NCI-H345 treated with DMSO at 0.1 percent for 48 hours (cell line): ENCODE measurements around the gene ZBED4.

ENCODE experiments used
- DNase-seq: peaks from one replicate; lab custom pipeline; 2025; ENCODE audit not compliant: unreplicated experiment; lab: John Stamatoyannopoulos, UW

Gene ZBED4

DNA sequence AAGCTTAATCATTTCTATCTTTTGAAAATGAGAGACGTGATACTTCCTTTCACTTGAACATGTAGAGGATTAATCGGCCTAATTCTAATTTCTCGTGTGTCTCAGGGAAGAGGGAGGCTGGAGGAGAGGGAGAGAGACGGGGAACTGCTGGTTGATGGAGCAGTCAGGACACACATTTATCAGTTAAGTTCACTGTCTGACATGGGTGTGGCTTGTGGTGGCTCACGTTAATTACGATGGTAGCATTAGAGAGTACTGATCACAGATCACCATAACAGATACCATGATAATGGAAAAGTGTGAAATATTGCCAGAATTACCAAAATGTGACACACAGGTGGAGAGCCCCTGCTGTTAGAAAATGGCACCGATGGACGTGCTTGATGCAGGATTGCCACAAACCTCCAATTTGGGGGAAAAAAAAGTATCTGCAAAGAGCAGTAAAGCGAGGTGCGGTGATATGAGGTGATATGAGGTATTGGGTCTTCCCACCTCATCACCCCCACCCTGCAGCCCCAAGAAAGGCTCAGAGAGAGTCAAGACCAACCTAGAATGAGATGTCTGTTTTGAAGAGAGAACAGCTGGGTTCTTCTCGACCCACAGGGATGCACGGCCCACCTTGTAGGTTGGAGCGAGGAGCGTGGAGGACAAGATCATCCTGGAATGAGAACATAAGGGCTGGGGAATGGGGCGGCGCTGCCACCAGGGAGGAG, 19.7 kb downstream of the ZBED4 start:
- no peak for DNase-seq

DNA sequence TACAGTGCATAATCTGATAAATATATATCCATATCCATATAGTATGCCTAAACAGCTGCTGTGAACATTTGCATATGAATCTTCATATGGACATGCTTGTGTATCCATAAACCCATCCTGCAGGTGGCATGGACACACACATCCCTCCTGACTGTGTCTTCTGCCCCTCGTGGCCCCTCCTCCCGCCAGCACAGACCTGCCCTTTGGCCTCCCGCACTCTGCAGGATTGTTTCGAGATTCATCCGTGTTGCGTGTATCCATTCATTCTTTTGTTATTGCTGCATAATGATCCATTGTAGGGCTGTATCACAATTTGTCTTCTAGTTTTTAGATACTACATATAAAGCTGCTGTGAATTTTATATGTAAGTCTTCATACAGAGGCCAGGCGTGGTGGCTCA, 24.0 kb downstream of the ZBED4 start:
- no peak for DNase-seq

DNA sequence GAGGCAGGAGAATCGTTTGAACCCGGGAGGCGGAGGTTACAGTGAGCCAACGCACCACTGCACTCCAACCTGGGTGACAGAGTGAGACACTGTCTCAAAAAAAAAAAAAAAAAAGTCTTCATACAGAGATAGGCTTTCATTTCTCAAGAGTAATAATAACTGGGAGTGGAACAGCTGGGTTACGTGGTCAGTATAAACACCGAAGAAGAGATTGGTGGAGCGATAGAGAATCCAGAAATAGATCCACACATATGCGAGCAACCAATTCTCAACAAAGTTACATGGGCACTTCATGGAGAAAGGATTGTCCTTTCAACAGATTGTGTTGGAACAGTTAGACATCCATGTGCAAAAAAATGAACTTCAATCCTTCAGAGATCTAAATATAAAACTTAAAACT, 24.6 kb downstream of the ZBED4 start:
- DNase-seq, result no peak

DNA sequence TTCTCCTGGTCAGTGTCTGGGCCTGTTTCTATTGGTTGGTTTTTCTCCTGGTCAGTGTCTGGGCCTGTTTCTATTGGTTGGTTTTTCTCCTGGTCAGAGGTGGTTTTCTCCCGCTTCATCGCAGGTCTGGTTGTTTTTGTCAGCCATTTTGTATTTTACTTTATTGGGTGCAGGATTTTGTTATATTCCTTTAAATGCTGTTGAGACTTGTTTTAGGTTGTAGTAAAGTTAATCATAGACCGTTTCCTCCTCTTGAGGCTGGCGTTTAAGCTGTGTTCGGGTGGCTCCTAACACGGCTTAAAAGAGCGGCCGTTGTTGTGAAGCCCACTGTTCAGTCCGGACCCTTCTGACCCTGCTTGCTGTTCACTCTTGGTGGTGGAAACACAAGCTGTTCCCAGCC, 26.2 kb downstream of the ZBED4 start:
- DNase-seq, result no peak

DNA sequence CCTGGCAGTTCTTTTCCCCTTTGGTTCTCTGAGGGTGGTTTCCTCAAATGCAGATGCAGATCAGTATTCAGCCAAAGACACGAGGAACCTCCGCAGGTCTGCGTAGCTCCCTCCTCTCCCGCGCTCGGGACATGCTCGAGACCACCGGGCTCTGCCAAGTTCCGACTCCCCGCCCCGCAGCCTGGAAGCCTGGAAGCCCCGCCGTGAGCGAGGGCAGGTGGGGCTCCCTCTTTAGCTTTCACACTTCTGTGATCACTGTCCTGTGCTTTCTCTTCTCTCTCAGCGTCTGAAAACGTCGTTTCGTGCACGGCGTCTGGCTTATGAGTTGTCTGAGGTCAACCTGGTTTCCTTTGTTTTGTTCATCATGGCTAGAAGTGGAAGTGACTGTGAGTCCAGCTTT, 26.6 kb downstream of the ZBED4 start:
- no peak for DNase-seq

DNA sequence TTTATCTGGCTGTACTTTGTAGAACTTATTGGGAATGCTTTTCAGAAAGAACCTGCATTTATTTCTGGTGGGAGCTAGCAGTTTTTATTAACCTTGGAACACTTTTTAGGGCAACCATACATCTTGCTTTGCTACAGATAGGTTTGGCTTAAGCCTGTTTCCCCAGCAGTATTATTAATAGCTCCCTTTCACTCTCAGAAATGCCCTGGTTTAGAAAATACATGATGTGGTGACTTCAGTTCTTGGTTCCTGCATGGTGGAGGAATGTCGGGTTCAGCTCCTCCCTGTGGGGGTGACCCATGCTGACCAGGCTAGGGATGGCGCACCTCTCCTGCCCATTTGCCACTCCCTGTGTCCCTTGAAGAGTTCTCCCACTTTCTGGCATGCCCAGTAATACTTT, 28.2 kb downstream of the ZBED4 start:
- DNase-seq, result no peak

DNA sequence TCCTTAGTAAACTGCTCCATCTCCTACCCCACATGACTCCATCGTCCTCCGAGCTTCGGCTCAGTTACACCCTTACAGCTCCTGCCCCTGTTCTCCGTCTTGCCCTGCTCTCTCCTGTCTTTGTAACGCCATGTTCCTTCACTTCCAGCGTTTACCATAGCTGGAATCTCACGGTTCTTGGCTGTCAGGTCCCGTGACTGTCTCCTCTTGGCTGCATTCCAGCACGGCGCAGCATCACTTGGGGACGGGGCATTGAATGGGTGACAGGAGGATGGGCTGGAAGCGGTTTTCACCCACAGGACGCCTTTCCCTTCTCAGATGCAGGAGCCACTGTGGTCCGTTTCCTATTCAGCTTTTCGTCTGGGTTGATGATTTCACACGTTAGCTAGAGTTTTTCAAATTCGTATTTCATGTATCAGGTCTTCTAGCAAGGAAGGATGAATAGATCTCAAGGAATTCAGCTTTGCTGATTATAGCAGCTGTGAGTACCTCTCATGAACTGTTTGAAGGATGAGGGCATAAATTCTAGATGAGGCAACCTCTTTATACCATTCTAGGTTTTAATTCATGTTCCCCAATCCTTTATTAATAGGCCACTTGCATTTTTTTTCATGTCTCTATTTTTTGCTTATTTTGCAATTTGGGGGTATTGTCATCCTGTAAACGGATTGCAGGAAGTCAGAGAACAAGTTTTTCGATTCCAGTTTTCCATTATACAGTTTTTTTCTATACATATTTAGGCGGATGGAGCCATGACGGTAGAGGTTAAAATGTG, 29.1 kb downstream of the ZBED4 start:
- DNase-seq, result no peak

DNA sequence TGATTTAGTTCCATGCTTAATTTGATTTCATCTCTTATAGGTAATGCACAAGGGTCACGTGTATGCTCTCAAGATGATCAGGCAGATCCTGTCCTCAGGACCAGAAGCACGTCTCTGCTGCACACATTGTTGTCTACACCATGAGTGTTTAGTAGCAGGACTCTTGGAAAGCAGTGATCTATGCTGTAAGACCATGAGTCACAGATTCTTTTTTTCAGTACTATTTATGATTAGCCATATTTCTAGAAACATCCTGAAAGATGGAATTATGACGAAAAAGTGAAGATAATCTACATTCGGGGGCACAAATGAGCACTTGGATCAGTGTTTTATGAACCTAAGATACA, 29.6 kb downstream of the ZBED4 start:
- DNase-seq, result no peak

DNA sequence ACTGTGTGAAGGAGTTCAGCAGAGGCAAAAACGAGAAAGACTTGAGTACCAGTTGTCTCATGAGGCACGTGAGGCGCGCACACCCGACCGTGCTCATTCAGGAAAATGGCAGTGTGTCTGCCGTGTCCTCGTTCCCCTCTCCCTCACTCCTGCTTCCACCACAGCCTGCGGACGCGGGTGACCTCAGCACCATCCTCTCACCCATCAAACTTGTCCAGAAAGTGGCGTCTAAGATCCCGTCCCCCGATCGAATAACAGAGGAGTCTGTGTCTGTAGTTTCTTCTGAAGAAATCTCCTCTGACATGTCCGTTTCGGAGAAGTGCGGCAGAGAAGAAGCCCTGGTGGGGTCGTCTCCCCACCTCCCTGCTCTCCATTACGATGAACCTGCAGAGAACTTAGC, 30.4 kb downstream of the ZBED4 start:
- DNase-seq, result no peak

DNA sequence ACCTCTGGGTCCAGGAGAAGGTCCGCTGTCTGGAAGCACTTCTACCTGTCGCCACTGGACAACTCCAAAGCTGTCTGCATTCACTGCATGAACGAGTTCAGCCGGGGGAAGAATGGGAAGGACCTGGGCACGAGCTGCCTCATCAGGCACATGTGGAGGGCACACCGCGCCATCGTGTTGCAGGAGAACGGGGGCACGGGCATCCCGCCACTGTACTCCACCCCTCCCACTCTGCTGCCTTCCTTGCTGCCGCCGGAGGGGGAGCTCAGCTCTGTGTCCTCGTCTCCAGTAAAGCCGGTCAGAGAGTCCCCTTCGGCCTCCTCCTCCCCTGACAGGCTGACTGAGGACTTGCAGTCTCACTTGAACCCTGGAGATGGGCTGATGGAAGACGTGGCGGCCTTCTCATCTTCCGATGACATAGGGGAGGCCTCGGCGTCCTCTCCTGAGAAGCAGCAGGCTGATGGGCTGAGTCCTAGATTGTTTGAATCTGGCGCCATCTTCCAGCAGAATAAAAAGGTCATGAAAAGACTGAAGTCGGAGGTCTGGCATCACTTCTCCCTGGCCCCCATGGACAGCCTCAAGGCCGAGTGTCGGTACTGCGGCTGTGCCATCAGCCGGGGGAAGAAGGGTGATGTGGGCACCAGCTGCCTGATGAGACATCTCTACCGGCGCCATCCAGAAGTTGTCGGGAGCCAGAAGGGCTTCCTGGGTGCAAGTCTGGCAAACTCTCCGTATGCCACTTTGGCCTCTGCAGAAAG, 31.0 kb downstream of the ZBED4 start:
- DNase-seq, result no peak

DNA sequence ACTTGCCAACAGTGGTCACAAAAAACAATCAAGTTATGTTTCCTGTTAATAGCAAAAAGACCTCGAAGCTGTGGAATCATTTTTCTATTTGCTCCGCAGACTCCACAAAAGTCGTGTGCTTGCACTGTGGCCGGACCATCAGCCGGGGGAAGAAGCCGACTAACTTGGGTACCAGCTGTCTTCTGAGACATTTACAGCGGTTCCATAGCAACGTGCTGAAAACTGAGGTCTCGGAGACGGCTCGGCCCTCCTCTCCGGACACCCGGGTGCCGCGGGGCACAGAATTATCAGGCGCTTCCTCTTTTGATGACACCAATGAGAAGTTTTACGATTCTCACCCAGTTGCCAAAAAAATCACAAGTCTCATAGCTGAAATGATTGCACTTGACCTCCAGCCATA, 31.6 kb downstream of the ZBED4 start:
- DNase-seq, result no peak

DNA sequence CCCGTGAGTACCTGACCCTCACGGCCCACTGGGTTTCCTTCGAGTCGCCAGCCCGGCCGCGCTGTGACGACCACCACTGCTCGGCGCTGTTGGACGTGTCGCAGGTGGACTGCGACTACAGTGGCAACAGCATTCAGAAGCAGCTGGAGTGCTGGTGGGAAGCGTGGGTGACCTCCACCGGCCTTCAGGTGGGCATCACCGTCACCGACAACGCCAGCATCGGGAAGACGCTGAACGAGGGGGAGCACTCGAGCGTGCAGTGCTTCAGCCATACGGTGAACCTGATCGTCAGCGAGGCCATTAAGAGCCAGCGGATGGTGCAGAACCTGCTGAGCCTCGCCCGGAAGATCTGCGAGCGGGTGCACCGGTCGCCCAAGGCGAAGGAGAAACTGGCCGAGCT, 32.2 kb downstream of the ZBED4 start:
- DNase-seq, result no peak

DNA sequence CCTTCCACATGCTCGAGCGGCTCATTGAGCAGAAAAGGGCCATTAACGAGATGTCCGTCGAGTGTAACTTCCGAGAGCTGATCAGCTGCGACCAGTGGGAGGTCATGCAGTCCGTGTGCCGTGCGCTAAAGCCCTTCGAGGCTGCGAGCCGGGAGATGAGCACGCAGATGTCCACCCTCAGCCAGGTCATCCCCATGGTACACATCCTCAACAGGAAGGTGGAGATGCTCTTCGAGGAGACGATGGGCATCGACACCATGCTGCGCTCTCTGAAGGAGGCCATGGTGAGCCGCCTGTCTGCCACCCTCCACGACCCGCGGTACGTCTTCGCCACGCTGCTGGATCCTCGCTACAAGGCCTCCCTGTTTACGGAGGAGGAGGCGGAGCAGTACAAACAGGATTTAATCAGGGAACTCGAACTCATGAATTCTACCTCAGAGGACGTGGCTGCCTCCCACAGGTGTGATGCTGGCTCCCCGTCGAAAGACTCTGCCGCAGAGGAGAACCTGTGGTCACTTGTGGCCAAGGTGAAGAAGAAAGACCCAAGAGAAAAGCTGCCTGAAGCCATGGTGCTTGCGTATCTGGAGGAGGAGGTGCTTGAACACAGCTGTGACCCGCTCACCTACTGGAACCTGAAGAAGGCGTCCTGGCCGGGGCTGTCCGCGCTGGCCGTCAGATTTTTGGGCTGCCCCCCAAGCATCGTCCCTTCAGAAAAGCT, 32.9 kb downstream of the ZBED4 start:
- DNase-seq, result no peak

DNA sequence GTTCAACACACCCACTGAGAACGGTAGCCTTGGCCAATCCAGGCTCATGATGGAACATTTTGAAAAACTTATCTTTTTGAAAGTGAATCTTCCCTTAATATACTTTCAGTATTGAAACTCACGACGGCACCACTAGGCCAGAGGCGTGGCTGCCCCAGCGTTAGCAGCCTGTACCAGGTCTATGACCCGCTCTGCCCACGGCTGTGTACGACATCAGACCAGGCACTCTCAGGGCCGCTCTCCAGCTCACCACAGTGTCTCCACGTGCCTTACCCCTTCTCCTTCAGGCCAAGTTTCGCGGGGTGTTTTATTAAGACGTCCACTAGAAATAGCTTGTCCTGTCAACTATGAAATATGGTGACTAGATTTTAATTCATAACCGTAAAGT, 33.4 kb downstream of the ZBED4 start:
- no peak for DNase-seq

DNA sequence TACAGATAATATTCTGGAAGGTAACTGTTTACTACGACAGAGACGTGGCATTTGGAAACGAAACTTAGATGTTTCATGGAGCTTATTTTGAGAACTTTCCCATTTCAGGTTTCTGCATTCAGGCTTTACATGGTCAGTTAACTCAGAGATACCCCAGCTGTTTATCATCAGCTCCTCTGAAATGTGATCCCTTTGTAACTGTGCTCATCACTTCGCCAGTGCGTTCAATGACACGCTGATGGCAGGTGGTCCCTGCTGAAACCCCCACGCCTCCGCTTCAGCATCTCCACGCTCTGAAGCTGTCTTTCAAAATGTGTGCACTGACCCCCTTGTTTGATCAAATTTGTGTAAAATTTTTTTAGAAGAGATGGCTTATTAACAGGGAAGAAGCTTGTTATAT, 34.1 kb downstream of the ZBED4 start:
- no peak for DNase-seq

DNA sequence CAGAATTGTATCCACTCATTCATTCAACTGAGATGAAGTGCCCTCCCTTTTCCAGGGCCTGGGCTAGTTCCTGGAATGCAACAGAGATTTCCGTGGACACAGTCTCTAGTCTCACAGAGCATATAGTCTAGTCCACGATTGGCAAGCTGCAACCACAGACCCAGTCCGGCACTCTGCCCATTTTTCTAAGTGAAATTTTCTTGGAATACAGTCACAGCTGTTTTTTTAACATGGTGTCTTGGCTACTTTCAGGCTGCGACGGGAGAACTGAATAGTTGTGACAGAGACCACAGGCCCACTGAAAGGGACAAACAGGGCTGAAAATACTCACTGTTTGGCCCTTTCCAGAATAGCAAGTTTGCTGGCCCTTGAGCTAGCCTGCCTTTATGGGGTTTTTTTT, 35.4 kb downstream of the ZBED4 start:
- no peak for DNase-seq

DNA sequence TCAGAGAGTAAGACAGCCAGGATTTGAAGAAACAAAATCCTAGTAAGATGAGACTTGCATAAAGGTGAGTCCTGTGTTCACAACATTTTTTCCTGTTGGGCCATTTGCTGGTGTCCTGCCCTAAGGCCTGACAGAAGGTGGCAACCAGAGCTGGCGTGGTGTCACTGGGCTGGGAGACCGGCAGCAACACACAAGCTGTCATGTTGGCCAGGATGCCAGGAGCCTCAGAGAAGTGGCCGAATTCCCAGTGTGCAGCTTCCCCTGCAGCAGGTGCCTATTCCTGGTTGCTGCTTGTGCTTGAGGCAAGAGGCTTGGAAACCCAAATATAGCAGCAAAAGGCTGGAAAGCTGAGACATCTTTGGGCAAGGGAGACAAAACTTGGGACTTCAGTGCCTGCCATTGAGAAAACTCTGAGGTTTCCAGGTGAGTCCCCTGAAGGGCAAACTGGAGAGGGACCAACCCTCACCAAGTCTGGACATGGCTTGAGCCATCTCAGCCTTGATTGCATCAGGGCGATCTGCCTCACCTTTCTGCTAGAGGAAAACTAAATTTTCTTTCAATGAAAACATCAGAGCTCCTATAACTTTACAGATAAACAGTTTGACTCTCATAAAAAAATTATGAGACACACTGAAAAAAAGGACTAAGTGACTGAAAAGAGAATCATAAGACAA, 38.7 kb downstream of the ZBED4 start:
- DNase-seq, result no peak

DNA sequence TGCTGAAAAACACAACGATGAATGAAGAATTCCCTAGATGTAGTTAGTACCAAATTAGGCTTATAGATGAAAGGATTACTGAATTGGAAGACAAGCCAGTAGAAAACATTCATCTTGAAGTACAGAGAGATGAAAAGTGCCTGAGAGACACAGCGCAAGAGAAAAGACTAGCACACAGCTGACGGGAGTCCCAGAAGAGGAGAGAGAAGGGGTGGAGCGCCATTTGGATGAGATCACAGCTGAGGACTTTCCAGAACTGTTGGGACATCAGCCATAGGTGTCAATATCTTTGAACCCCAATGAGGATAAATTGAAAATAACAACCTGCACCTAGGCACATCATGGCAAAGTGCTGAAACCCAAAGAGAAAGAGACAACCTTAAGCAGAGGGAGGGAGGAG, 39.4 kb downstream of the ZBED4 start:
- DNase-seq, result no peak

DNA sequence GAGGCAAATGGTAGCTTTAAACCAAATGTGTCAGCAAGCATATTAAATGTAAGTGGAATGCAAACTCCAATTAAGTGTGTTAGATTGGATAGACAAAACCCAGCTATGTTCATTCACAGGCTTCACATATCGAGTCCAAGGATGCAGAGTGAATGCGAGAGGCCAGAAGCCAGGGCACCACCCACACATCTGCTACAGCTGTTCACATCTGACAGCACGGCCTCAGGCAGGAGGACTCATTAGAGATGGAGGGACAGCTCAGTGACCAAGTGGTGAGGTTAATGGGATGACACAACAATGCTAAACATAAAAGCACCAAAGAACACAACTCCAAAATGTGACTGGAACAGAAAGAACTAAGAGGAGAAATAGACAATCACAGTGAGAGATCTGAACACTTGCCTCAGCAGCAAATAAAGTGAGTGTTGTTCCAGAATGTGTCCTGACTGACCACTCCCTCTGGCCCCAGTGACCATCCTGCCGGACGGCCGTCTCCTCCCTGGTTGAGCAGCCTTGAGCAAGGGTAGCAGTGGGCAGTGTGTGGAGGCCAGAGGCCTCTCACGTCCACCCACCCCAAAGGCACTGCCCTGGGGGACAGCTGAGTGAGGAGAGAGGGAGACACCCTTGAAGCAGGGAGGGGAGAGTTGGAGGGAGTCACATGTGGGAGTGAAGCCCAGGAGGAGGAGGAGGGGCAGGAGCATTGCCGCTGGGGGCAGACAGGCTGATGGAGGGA, 40.8 kb downstream of the ZBED4 start:
- no peak for DNase-seq

DNA sequence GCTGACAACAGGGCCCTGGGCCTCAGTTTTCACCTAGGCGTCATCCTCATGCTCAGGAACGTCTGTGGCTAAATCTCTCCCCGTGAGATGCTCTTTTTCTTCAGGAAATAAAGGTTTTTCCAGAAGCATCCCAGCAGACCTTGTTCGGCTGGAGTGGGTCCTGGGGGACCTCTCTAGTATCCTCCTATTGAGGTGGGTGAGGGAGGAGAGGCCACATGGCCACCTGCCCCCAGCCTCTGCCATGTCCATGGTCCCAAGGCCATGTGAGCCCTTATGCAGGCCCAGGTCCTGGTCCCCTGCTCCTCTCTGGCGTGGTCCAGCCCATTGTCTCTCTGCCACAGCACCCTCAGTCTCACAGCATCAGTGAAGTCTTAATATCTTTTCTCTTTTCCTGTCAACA, 42.6 kb downstream of the ZBED4 start:
- no peak for DNase-seq
